ENCODE measurements around the gene KIF1A.

Gene KIF1A

GRCh38 chr2:240810199-240810598 is 9.8 kb downstream of the KIF1A start:
- TF ChIP-seq CTCF (conservative IDR thresholded peaks at IDR 0.05; ENCODE audit: low read length) (no peak; the same call in 1 of the 2 replicates), EZH2phosphoT487 (IDR thresholded peaks at IDR 0.05; ENCODE audit: borderline replicate concordance) (no peak)
- Histone ChIP-seq H3K9me3 (ENCODE audit: insufficient read depth, low read depth, low read length) (peaks cover 22% of the 10 kb centered on the region; the same call in 1 of the 2 replicates), H3K27me3 (ENCODE audit: insufficient read depth, low read length, poor library complexity, severe bottlenecking) (no peaks in the 10 kb centered on the region), H3K36me3 (ENCODE audit: insufficient read depth, low read length) (no peaks in the 10 kb centered on the region), H2AFZ (ENCODE audit: low read length) (no peak overlapping the region), H3K79me2 (ENCODE audit: insufficient read depth, low read length) (no peaks in the 10 kb centered on the region), H3K9me2 (replicated peaks; ENCODE audit: low read depth, low read length) (no peaks in the 10 kb centered on the region), H3K9ac (ENCODE audit: low read depth, low read length, poor library complexity, severe bottlenecking) (no peak overlapping the region), H3K4me2 (ENCODE audit: low read depth, low read length, poor library complexity, severe bottlenecking) (no peak overlapping the region), H4K20me1 (ENCODE audit: insufficient read depth, low read length, poor library complexity, severe bottlenecking) (no peaks in the 10 kb centered on the region), H3F3A (ENCODE audit: low read depth) (no peaks in the 10 kb centered on the region), H3K4me3 (ENCODE audit: low read length, poor library complexity, severe bottlenecking) (no peak overlapping the region), H3K4me1 (ENCODE audit: insufficient read depth, low read length, poor library complexity, severe bottlenecking) (no peaks in the 10 kb centered on the region)

DNA sequence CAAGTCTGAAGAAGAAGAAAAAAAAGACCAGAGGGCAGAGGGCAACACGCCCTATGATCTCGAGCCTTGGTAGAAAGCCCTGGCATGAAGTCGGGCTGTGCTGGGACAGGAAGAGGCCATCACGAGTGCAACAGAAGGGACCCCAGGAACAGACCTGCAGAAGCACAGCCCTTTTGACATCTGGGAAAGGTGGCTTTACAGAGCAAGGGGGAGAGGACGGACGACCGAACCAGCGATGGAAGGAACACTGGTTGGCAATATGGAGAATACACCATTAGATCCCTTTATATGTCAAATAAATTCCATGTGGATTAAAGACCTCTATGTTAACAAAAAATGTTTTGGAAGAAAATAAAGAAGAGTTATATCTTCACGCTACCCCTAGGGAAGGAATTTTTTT is 10.7 kb downstream of the KIF1A start:
- Histone ChIP-seq H3K36me3 (ENCODE audit: insufficient read depth, low read length) (no peaks in the 10 kb centered on the region), H3K4me2 (ENCODE audit: low read depth, low read length, poor library complexity, severe bottlenecking) (no peak overlapping the region), H3K9me2 (replicated peaks; ENCODE audit: low read depth, low read length) (no peaks in the 10 kb centered on the region), H3K4me1 (ENCODE audit: insufficient read depth, low read length, poor library complexity, severe bottlenecking) (no peaks in the 10 kb centered on the region), H3K4me3 (ENCODE audit: low read length, poor library complexity, severe bottlenecking) (no peak overlapping the region), H3F3A (ENCODE audit: low read depth) (no peaks in the 10 kb centered on the region), H3K9ac (ENCODE audit: low read depth, low read length, poor library complexity, severe bottlenecking) (no peak overlapping the region), H4K20me1 (ENCODE audit: insufficient read depth, low read length, poor library complexity, severe bottlenecking) (no peaks in the 10 kb centered on the region), H3K79me2 (ENCODE audit: insufficient read depth, low read length) (no peaks in the 10 kb centered on the region), H2AFZ (ENCODE audit: low read length) (no peak overlapping the region), H3K27me3 (ENCODE audit: insufficient read depth, low read length, poor library complexity, severe bottlenecking) (no peaks in the 10 kb centered on the region), H3K9me3 (ENCODE audit: insufficient read depth, low read depth, low read length) (peaks cover 25% of the 10 kb centered on the region; the same call in 1 of the 2 replicates)
- TF ChIP-seq EZH2phosphoT487 (IDR thresholded peaks at IDR 0.05; ENCODE audit: borderline replicate concordance) (no peak), CTCF (conservative IDR thresholded peaks at IDR 0.05; ENCODE audit: low read length) (no peak)

DNA sequence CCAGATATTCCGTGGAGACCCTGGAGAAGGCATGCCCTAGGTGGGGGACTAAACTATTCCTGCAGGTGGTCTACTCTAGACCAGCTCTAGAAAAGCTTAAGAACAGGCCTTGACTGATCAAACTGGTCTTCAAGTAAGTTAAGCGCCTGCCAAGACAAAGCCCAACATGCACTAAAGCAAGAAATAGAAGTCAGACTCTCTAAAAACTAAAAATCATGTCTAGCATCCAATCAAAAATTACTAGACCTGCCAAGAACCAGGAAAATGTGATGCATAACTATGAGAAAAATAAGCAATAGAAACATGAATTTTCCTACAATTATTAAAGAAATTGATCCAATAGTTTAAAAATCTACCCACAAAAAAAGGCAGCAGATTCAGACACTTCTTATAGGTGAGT is 13.6 kb downstream of the KIF1A start:
- no peak overlapping the region for H3K4me2 ChIP-seq (ENCODE audit: low read depth, low read length, poor library complexity, severe bottlenecking)
- no peaks in the 10 kb centered on the region for H3K79me2 ChIP-seq (ENCODE audit: insufficient read depth, low read length)
- TF ChIP-seq EZH2phosphoT487 (IDR thresholded peaks at IDR 0.05; ENCODE audit: borderline replicate concordance) (no peak), CTCF (conservative IDR thresholded peaks at IDR 0.05; ENCODE audit: low read length) (no peak)
- H3K27me3 ChIP-seq (ENCODE audit: insufficient read depth, low read length, poor library complexity, severe bottlenecking): no peaks in the 10 kb centered on the region
- no peaks in the 10 kb centered on the region for H3K9me2 ChIP-seq (replicated peaks; ENCODE audit: low read depth, low read length)
- no peaks in the 10 kb centered on the region for H3F3A ChIP-seq (ENCODE audit: low read depth)
- H2AFZ ChIP-seq (ENCODE audit: low read length): no peak overlapping the region
- H3K4me3 ChIP-seq (ENCODE audit: low read length, poor library complexity, severe bottlenecking): no peak overlapping the region
- no peaks in the 10 kb centered on the region for H3K36me3 ChIP-seq (ENCODE audit: insufficient read depth, low read length)
- no peak overlapping the region for H3K9ac ChIP-seq (ENCODE audit: low read depth, low read length, poor library complexity, severe bottlenecking)
- H3K9me3 ChIP-seq (ENCODE audit: insufficient read depth, low read depth, low read length): peaks cover 9% of the 10 kb centered on the region; the same call in 1 of the 2 replicates
- H4K20me1 ChIP-seq (ENCODE audit: insufficient read depth, low read length, poor library complexity, severe bottlenecking): no peaks in the 10 kb centered on the region
- no peaks in the 10 kb centered on the region for H3K4me1 ChIP-seq (ENCODE audit: insufficient read depth, low read length, poor library complexity, severe bottlenecking)
